Type B pancreatic cell (in vitro differentiated cells): ENCODE measurements around the gene ANKRD40. TPM values are rescaled to one million over a fixed set of nuclear protein-coding genes. Genes with fewer than 3 reads are reported as not detected.
A peak's percentile ranks its signal among the peaks of the same experiment; 100 is the strongest.
"Not testable (repeated sequence)": the region's sequence is repeated elsewhere in the genome, so short reads cannot be mapped to it uniquely, and the experiment has no call there.

Source experiments
- DNase-seq: peaks from one replicate; pipeline ENCODE4 v3.0.0; 2021; ENCODE audit warnings: mixed read lengths; ENCODE audit not compliant: unreplicated experiment; ENCODE audit errors: extremely low spot score
- H3K27ac Mint-ChIP-seq: 2 replicates; pipeline ENCODE4 v1.8.0; 2021; ENCODE audit warnings: mild to moderate bottlenecking, mixed read lengths
- H3K27me3 Mint-ChIP-seq: 2 replicates; pipeline ENCODE4 v1.8.0; 2021; ENCODE audit warnings: mixed read lengths
- H3K36me3 Mint-ChIP-seq: 2 replicates; pipeline ENCODE4 v1.8.0; 2021; ENCODE audit warnings: mixed read lengths
- H3K4me1 Mint-ChIP-seq: one replicate; pipeline ENCODE4 v1.8.0; 2021; ENCODE audit warnings: mixed read lengths; ENCODE audit not compliant: unreplicated experiment
- H3K4me3 Mint-ChIP-seq: 2 replicates; pipeline ENCODE4 v1.8.0; 2021; ENCODE audit warnings: mild to moderate bottlenecking, mixed read lengths
- H3K9me3 Mint-ChIP-seq: 2 replicates; pipeline ENCODE4 v1.8.0; 2021; ENCODE audit warnings: mixed read lengths
- total RNA-seq: library from RNA; stranded (reverse); gene quantifications from 2 replicates; pipeline ENCODE4 v1.2.1, GENCODE V29; 2021; ENCODE audit warnings: low replicate concordance
- TF ChIP-seq, protein P1 (sequence below): fragments of 200-600 bp; sonication (generic); conservative IDR thresholded peaks from 2 replicates; pipeline ENCODE4 v1.5.0; 2021; ENCODE audit warnings: antibody characterized with exemption, mild to moderate bottlenecking

ANKRD40 gene
- total RNA-seq, 1 donor from 2014 or later = 38.4 TPM

DNA sequence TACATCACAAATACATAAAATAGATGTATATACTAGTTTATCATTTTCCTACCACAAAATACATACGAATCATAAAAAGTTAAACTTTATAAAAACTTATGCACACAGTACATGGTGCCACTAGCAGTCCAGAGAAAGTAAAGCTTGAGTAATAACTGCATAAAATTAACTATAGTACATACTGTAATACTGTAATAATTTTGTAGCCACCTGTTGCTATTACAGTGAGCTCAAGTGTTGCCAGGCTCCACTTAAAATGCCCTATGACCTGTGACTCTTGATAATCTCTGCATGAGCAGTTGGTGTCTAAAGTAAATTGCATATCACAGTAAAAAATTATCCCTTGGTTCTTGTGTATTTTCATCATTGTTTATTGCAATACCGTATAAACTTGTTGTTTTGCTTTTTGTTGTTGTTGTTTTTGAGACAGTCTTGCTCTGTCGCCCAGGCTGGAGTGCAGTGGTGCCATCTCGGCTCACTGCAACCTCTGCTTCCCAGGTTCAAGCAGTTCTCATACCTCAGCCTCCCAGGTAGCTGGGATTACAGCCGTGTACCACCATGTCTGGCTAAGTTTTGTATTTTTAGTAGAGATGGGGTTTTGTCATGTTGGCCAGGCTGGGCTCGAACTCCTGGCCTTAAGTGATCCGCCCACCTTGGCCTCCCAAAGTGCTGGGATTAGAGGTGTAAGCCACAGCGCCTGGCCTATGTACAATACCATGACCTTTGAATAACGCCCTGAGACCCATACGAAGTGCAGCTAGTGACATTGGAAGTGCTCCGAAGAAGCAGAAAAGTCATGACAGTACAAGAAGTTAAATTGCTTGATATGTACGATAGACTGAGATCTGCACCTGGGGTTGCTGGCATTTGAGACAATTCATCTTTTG lies 18.3 kb upstream of the ANKRD40 start:
- peaks cover 5% of the 10 kb centered on the region for H3K36me3 Mint-ChIP-seq
- DNase-seq = no peak
- no peaks in the 10 kb centered on the region for H3K27me3 Mint-ChIP-seq
- no peak overlapping the region for H3K27ac Mint-ChIP-seq
- peaks cover 29% of the 10 kb centered on the region for H3K4me1 Mint-ChIP-seq
- no peak overlapping the region for H3K4me3 Mint-ChIP-seq
- TF ChIP-seq, protein P1, sequence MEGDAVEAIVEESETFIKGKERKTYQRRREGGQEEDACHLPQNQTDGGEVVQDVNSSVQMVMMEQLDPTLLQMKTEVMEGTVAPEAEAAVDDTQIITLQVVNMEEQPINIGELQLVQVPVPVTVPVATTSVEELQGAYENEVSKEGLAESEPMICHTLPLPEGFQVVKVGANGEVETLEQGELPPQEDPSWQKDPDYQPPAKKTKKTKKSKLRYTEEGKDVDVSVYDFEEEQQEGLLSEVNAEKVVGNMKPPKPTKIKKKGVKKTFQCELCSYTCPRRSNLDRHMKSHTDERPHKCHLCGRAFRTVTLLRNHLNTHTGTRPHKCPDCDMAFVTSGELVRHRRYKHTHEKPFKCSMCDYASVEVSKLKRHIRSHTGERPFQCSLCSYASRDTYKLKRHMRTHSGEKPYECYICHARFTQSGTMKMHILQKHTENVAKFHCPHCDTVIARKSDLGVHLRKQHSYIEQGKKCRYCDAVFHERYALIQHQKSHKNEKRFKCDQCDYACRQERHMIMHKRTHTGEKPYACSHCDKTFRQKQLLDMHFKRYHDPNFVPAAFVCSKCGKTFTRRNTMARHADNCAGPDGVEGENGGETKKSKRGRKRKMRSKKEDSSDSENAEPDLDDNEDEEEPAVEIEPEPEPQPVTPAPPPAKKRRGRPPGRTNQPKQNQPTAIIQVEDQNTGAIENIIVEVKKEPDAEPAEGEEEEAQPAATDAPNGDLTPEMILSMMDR = no peak
- no peaks in the 10 kb centered on the region for H3K9me3 Mint-ChIP-seq

DNA sequence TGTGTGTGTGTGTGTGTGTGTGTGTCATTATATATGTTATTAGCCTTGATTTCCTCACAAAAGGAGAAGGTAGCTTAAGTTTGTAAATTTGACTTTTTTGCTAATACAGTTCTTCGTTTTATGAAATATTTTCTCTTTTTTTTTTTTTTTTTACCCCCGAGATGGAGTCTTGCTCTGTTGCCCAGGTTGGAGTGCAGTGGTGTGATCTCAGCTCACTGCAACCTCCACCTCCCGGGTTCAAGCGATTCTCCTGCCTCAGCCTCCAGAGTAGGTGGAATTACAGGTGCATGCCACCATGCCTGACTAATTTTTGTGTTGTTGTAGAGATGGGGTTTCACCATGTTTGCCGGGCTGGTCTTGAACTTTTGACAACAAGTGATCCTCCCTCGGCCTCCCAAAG lies 16.9 kb upstream of the ANKRD40 start:
- not testable (repeated sequence) for H3K36me3 Mint-ChIP-seq, H3K27me3 Mint-ChIP-seq, DNase-seq, H3K4me3 Mint-ChIP-seq, H3K27ac Mint-ChIP-seq, H3K9me3 Mint-ChIP-seq
- peaks cover 30% of the 10 kb centered on the region for H3K4me1 Mint-ChIP-seq

DNA sequence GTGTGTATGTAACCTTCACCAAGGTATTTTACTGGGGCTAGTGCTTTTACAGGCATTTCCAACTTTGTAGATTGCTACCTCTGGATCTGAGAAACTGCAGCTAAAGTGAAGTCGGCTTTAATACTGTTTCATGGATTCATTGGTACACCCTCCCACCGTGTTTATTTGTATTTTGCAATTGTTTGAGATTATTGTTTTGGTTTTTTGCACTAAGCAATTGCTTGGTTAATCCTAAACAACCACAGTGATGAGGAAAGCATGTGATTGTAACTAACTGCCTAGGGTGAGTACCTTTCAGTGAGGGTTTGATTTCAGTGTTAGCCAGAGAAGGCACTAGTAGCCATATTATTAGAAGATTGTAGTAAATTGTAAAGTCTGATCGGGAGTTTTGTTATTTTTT lies 15.0 kb upstream of the ANKRD40 start:
- Mint-ChIP-seq H3K27ac (peak overlapping the region; percentile 35), H3K4me1 (peaks cover 25% of the 10 kb centered on the region), H3K4me3 (peak overlapping the region; percentile 67), H3K9me3 (no peaks in the 10 kb centered on the region), H3K36me3 (peaks cover 5% of the 10 kb centered on the region), H3K27me3 (no peaks in the 10 kb centered on the region)
- no peak for DNase-seq
- TF ChIP-seq, protein P1 = no peak

DNA sequence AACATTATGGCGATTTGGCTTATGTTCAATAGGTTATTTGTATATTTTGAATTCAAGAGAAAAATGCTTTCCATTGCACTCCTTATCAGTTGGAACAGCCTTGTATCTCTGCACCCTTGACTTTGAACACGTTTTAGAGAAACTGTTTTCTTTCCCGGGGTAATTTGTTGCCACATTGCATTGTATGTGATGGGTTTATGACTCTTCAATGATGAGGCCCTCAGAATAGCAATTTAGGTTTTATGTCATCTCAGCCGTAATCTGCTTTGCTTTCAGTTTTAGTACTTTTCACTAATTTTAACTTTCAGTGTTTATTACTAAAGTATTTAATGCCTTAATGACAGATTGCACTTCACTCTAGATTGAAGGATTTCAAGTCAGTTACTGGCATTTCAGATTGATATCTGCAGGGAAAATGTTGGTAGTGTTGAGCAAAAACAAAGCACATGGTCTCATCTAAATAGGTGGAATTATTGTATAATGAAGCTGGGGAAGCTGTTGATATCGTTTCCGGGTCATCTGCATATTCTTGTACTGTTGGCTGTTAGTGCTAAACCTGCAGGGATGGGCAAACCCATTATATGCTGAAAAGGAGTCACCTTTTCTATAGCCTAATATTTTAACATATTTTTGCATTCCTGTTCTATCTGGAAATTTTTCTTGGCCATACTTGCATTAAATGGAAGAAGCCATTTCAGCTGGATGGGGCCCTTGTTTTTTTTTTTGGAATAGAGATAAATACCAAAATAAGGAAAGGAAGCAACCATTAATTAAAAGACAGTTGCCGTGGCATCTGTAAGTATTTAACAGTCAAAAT lies 13.7 kb upstream of the ANKRD40 start:
- peaks cover 17% of the 10 kb centered on the region for H3K4me1 Mint-ChIP-seq
- TF ChIP-seq, protein P1 = no peak
- no peak for DNase-seq
- H3K4me3 Mint-ChIP-seq = peak overlapping the region; percentile 96
- no peaks in the 10 kb centered on the region for H3K27me3 Mint-ChIP-seq
- no peaks in the 10 kb centered on the region for H3K36me3 Mint-ChIP-seq
- no peaks in the 10 kb centered on the region for H3K9me3 Mint-ChIP-seq
- H3K27ac Mint-ChIP-seq = peak overlapping the region; percentile 97

DNA sequence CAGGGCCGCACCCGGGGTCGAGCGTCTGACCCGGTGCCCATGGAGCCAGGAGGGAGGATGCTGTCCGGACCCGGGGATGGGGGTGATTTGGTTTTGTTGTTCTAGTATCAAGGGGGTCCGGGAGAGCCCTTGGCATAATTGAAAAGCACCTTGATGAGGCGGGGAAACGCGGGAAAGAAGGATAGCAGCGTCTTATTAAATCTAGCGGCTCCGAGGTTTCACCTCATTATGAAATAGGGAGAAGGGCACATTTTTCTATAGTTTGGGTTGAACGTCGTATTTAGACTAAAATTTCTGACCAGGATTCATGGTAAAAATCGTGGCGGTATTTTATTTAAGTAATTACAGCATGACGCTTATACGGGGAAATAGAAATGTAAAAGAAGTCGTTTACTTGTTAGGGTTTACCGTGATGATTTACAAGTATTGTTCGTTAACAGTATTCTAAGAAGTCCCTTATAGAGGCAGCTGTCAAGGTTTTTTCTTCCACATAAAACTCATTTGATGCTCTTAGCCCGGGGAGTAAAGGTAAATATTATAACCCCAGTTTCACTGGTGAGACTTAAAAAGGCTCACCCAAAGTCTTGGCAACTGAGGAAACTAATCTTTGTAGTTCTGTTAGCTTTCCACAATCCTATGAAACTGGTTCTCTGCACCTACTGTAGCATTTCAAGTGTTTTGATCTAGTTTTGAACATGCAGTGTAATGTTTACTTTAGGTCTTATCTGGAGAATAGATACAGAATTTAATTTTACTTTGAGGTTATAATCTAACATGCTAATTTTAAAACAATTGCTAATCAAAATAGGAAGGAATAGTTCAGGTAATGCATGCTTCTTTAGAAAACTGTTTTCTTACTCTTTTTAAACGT lies 12.4 kb upstream of the ANKRD40 start:
- peak overlapping the region; percentile 96 for H3K4me3 Mint-ChIP-seq
- H3K27ac Mint-ChIP-seq = peak overlapping the region; percentile 97
- H3K27me3 Mint-ChIP-seq = no peaks in the 10 kb centered on the region
- TF ChIP-seq, protein P1 = no peak
- DNase-seq = no peak
- H3K4me1 Mint-ChIP-seq = peaks cover 17% of the 10 kb centered on the region
- H3K9me3 Mint-ChIP-seq = no peaks in the 10 kb centered on the region
- no peaks in the 10 kb centered on the region for H3K36me3 Mint-ChIP-seq
